OCI-LY3 (cell line): Measurements from ENCODE around the gene MEX3A.

Experiments used
- H2AFZ ChIP-seq: fragments of 200-600, 300-600 bp; shearing (Covaris generic); 2 replicates; pipeline ENCODE4 v1.6.0; 2014; ENCODE audit warnings: antibody characterized with exemption, low read depth, low read length
- H3K27ac ChIP-seq: fragments of 200-600, 300-600 bp; sonication (generic); 2 replicates; pipeline ENCODE4 v1.5.1; 2014; ENCODE audit warnings: mild to moderate bottlenecking, low read length, moderate library complexity, mixed read lengths
- H3K27me3 ChIP-seq: fragments of 200-600, 300-600 bp; sonication (generic); 2 replicates; pipeline ENCODE4 v1.6.1; 2014; ENCODE audit warnings: low read depth, low read length, mixed read lengths
- H3K36me3 ChIP-seq: fragments of 200-600, 300-600 bp; sonication (generic); replicated peaks from 2 replicates; pipeline ENCODE3; 2014; ENCODE audit warnings: low read depth, low read length, mixed read lengths
- H3K4me1 ChIP-seq: fragments of 300-600, 200-600 bp; sonication (generic); 2 replicates; pipeline ENCODE4 v1.6.1; 2014; ENCODE audit warnings: low read length, mixed read lengths
- H3K4me2 ChIP-seq: fragments of 200-600, 300-600 bp; sonication (generic); 2 replicates; pipeline ENCODE4 v1.6.1; 2014; ENCODE audit warnings: low read length, mixed read lengths
- H3K4me3 ChIP-seq: fragments of 300-600, 200-600 bp; sonication (generic); 2 replicates; pipeline ENCODE4 v1.5.1; 2014; ENCODE audit warnings: antibody characterized with exemption, mild to moderate bottlenecking, low read length, moderate library complexity
- H3K79me2 ChIP-seq: fragments of 300-600, 200-600 bp; shearing (Covaris generic); 2 replicates; pipeline ENCODE4 v1.6.1; 2014; ENCODE audit warnings: mild to moderate bottlenecking, low read length, mixed read lengths
- H3K9ac ChIP-seq: fragments of 300-600, 200-600 bp; shearing (Covaris generic); 2 replicates; pipeline ENCODE4 v1.6.0; 2014; ENCODE audit warnings: mild to moderate bottlenecking, low read length, moderate library complexity
- H3K9me3 ChIP-seq: fragments of 200-600, 300-600 bp; shearing (Covaris generic); 2 replicates; pipeline ENCODE4 v1.6.1; 2014; ENCODE audit warnings: low read length, mixed read lengths; ENCODE audit not compliant: insufficient read depth
- H4K20me1 ChIP-seq: fragments of 200-600, 300-600 bp; sonication (generic); 2 replicates; pipeline ENCODE4 v1.6.1; 2016; ENCODE audit warnings: low read length, mixed read lengths; ENCODE audit not compliant: insufficient read depth
- CTCF ChIP-seq: fragments of 200-600, 300-600 bp; sonication (generic); IDR thresholded peaks from 2 replicates; pipeline ENCODE4 v1.5.1; 2014; ENCODE audit warnings: antibody characterized with exemption, low read length, low read depth
- EZH2phosphoT487 ChIP-seq: fragments of 200-600 bp; shearing (Covaris generic); IDR thresholded peaks from 2 replicates; pipeline ENCODE4 v1.6.1; 2018; ENCODE audit warnings: antibody characterized with exemption, mixed run types, low read depth

The MEX3A gene

GRCh38 chr1:156079762-156080161 is 2.5 kb downstream of the MEX3A start:
- Histone ChIP-seq H3K27me3 (peaks cover 19% of the 10 kb centered on the region), H3K27ac (no peak overlapping the region), H3K9me3 (no peaks in the 10 kb centered on the region), H4K20me1 (no peaks in the 10 kb centered on the region), H3K4me1 (peaks cover 19% of the 10 kb centered on the region), H3K4me3 (no peak overlapping the region), H3K36me3 (no peaks in the 10 kb centered on the region), H3K9ac (no peak overlapping the region), H3K79me2 (no peaks in the 10 kb centered on the region), H3K4me2 (no peak overlapping the region), H2AFZ (no peak overlapping the region)
- TF ChIP-seq EZH2phosphoT487 (no peak), CTCF (no peak)

GRCh38 chr1:156078728-156079127 is 3.5 kb downstream of the MEX3A start:
- H3K9me3 ChIP-seq, result no peaks in the 10 kb centered on the region
- H2AFZ ChIP-seq, result no peak overlapping the region
- no peak overlapping the region for H3K4me2 ChIP-seq
- H3K9ac ChIP-seq, result no peak overlapping the region
- no peaks in the 10 kb centered on the region for H4K20me1 ChIP-seq
- H3K4me3 ChIP-seq, result no peak overlapping the region
- no peak overlapping the region for H3K27ac ChIP-seq
- no peak for TF ChIP-seq EZH2phosphoT487
- TF ChIP-seq CTCF, result no peak
- peaks cover 9% of the 10 kb centered on the region for H3K27me3 ChIP-seq
- H3K36me3 ChIP-seq, result no peaks in the 10 kb centered on the region
- no peaks in the 10 kb centered on the region for H3K79me2 ChIP-seq
- H3K4me1 ChIP-seq, result peaks cover 10% of the 10 kb centered on the region; the same call in 1 of the 2 replicates

- Histone ChIP-seq H3K4me2 (no peak overlapping the region), H3K9me3 (no peaks in the 10 kb centered on the region), H4K20me1 (no peaks in the 10 kb centered on the region), H3K4me3 (no peak overlapping the region), H3K9ac (no peak overlapping the region), H3K4me1 (peaks cover 6% of the 10 kb centered on the region; the same call in 1 of the 2 replicates), H3K36me3 (no peaks in the 10 kb centered on the region), H3K79me2 (no peaks in the 10 kb centered on the region), H3K27me3 (no peaks in the 10 kb centered on the region), H3K27ac (no peak overlapping the region), H2AFZ (no peak overlapping the region)
- TF ChIP-seq CTCF, result no peak
- TF ChIP-seq EZH2phosphoT487, result no peak
Observed at GRCh38 chr1:156077430-156077760, 4.9 kb downstream of the MEX3A start.

- Histone ChIP-seq H2AFZ (no peak overlapping the region), H3K4me3 (no peak overlapping the region), H3K9me3 (no peaks in the 10 kb centered on the region), H3K4me1 (peaks cover 6% of the 10 kb centered on the region; the same call in 1 of the 2 replicates), H3K4me2 (no peak overlapping the region), H3K36me3 (no peaks in the 10 kb centered on the region), H3K27me3 (no peaks in the 10 kb centered on the region), H3K79me2 (no peaks in the 10 kb centered on the region), H3K9ac (no peak overlapping the region), H3K27ac (no peak overlapping the region), H4K20me1 (no peaks in the 10 kb centered on the region)
- TF ChIP-seq CTCF (no peak), EZH2phosphoT487 (no peak)
Observed at GRCh38 chr1:156076609-156077429, 5.4 kb downstream of the MEX3A start.
